ENCODE results near the gene ESYT3. TPM values are rescaled to one million over a fixed set of nuclear protein-coding genes. Genes with fewer than 3 reads are reported as not detected.

The ESYT3 gene
- total RNA-seq (1 to 10 TPM in 3 of 7 donors, under 1 TPM in 4; 0.48 to 2.0 (median 0.83) TPM), polyA plus RNA-seq (under 1 TPM; 0.53 to 0.70 TPM)
- long read RNA-seq, donor 1, partial matches to known transcripts = 0 of 1 reads
- long read RNA-seq, donor 1, other reads (novel, unspliced or antisense) = 1 of 1 reads
- long read RNA-seq, donor 2 = 0 reads
- long read RNA-seq, donor 3 = 0 reads

DNA sequence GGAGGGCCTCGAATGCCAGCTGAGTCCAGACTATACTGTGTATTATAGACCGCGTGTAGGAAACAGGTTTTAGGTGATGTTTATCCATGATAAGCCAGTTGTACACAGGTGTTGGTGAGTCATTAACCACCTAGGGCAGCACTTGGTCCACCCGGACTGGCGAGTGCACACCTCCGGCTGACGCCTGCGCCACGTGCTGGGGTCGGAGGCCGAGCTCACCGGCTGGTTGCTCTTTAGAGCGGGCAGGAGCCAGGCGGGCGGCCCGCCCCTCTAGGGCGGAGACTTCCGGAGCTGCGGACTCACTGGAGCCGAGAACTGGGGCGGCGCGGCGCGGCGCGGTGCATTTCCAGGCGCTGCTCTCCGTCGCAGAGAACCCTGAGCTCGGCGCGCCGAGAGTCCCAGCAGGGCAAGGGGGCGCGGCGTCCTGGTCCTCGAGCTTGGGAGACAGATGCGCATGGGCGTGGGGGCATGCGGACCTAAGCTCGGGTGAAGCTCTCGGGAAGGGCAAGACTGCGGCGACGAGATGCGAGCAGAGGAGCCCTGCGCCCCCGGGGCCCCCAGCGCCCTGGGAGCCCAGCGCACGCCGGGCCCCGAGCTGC, at the start of gene ESYT3:
ESYT3 (plus strand) TSS at position 341 of the 599 bp plus-strand sequence; CDS start at position 524, 183 bp downstream.
- intact Hi-C loops (cut with DNase I) = no loop called here
- H3K36me3 ChIP-seq = no peaks in the 10 kb centered on the region
- TF ChIP-seq EP300 (IDR thresholded peaks at IDR 0.05) = no peak
- no peak for TF ChIP-seq POLR2A (IDR thresholded peaks at IDR 0.05)
- TF ChIP-seq, protein P1, sequence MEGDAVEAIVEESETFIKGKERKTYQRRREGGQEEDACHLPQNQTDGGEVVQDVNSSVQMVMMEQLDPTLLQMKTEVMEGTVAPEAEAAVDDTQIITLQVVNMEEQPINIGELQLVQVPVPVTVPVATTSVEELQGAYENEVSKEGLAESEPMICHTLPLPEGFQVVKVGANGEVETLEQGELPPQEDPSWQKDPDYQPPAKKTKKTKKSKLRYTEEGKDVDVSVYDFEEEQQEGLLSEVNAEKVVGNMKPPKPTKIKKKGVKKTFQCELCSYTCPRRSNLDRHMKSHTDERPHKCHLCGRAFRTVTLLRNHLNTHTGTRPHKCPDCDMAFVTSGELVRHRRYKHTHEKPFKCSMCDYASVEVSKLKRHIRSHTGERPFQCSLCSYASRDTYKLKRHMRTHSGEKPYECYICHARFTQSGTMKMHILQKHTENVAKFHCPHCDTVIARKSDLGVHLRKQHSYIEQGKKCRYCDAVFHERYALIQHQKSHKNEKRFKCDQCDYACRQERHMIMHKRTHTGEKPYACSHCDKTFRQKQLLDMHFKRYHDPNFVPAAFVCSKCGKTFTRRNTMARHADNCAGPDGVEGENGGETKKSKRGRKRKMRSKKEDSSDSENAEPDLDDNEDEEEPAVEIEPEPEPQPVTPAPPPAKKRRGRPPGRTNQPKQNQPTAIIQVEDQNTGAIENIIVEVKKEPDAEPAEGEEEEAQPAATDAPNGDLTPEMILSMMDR (IDR thresholded peaks at IDR 0.05) = no peak
- DNase-seq = peak; percentile 42 to 75 (median 58)
- no peaks in the 10 kb centered on the region for H3K27me3 ChIP-seq
- WGBS, 3 donors = 0 to 4% (median 1%) methylated on average over 24 to 54 of the region's 54 CpGs
- H3K4me3 ChIP-seq = peak within 1 kb of the TSS; percentile 43
- no peak within 1 kb of the TSS for H3K27ac ChIP-seq
- H3K9me3 ChIP-seq = no peaks in the 10 kb centered on the region
- H3K4me1 ChIP-seq (ENCODE audit: insufficient read depth) = peaks cover 5% of the 10 kb centered on the region

- Histone ChIP-seq H3K36me3 (no peaks in the 10 kb centered on the region), H3K9me3 (no peaks in the 10 kb centered on the region), H3K4me3 (no peak overlapping the region), H3K27ac (no peak overlapping the region), H3K27me3 (no peaks in the 10 kb centered on the region), H3K4me1 (ENCODE audit: insufficient read depth) (peaks cover 25% of the 10 kb centered on the region)
- intact Hi-C loops (cut with DNase I) = no loop called here
- no peak for TF ChIP-seq POLR2A (IDR thresholded peaks at IDR 0.05)
- no peak for TF ChIP-seq EP300 (IDR thresholded peaks at IDR 0.05)
- TF ChIP-seq, protein P1 (IDR thresholded peaks at IDR 0.05) = no peak
- WGBS, 3 donors = 85 to 92% (median 91%) methylated on average over 5 of the region's 5 CpGs
- peak in 1 of 5 donors; percentile 11 for DNase-seq
These were observed 49.4 kb upstream of the ESYT3 start for GRCh38 chr3:138384976-138385375.

DNA sequence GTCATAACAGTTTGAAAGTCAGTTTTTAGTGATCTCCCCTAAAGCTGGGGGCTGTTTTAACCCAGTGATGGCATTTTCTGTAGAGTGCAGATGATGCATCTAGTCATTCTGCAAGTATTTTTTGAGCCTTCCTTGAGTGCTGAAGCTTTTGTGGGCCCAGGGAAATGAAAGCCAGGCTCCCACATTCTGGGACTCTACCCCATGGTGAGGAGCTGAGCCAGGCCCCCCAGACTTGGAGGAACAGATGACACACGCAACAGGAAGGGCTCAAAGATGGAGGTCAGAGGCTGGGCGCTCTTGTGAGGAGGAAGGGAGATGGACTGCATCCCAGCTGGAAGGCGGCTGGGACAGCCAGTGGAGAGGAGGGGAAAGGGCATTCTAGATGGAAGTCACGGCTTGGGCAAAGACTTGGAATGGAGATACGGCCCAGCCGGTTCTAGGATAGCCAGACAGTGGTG, 45.2 kb upstream of the ESYT3 start:
- Histone ChIP-seq H3K9me3 (no peaks in the 10 kb centered on the region), H3K27me3 (no peaks in the 10 kb centered on the region), H3K4me1 (ENCODE audit: insufficient read depth) (peaks cover 13% of the 10 kb centered on the region), H3K36me3 (no peaks in the 10 kb centered on the region), H3K4me3 (no peak overlapping the region), H3K27ac (peak overlapping the region; percentile 54 to 73)
- intact Hi-C loops (cut with DNase I) = no loop called here
- TF ChIP-seq EP300 (IDR thresholded peaks at IDR 0.05) = no peak
- TF ChIP-seq, protein P1 (IDR thresholded peaks at IDR 0.05) = no peak
- no peak for TF ChIP-seq POLR2A (IDR thresholded peaks at IDR 0.05)
- 47 to 64% (median 49%) methylated on average over 6 of the region's 6 CpGs for WGBS, 3 donors
- peak in 1 of 5 donors; percentile 60 for DNase-seq

- no peaks in the 10 kb centered on the region for H3K36me3 ChIP-seq
- no peak for TF ChIP-seq POLR2A (IDR thresholded peaks at IDR 0.05)
- TF ChIP-seq, protein P1 (IDR thresholded peaks at IDR 0.05) = no peak
- TF ChIP-seq EP300 (IDR thresholded peaks at IDR 0.05) = no peak
- H3K4me1 ChIP-seq (ENCODE audit: insufficient read depth) = peaks cover 13% of the 10 kb centered on the region
- H3K27ac ChIP-seq = peak overlapping the region; percentile 54 to 73
- intact Hi-C loops (cut with DNase I) = no loop called here
- H3K9me3 ChIP-seq = no peaks in the 10 kb centered on the region
- WGBS, 3 donors = 10 to 19% (median 17%) methylated on average over 9 of the region's 9 CpGs
- DNase-seq = peak; percentile 57 to 71 (median 70)
- H3K4me3 ChIP-seq = no peak overlapping the region
- H3K27me3 ChIP-seq = no peaks in the 10 kb centered on the region
These were observed 44.4 kb upstream of the ESYT3 start for GRCh38 chr3:138389841-138390581.
